MM.1S (cell line): ENCODE data around the gene CCDC54.

ENCODE experiments used
- DNase-seq: peaks from one replicate; pipeline ENCODE4 v3.0.0-alpha.2; 2015
- H2AFZ ChIP-seq: fragments of 300-600 bp; sonication (generic); 2 replicates; pipeline ENCODE4 v1.6.0; 2016; ENCODE audit warnings: antibody characterized with exemption, low read length
- H3F3A ChIP-seq: fragments of 300-600 bp; sonication (generic); 2 replicates; pipeline ENCODE4 v1.6.1; 2016; ENCODE audit warnings: mild to moderate bottlenecking, antibody characterized with exemption, low read length, moderate library complexity, mixed read lengths; ENCODE audit not compliant: insufficient read depth
- H3K27ac ChIP-seq: fragments of 300-600 bp; sonication (generic); 2 replicates; pipeline ENCODE4 v1.5.1; 2016; ENCODE audit warnings: mild to moderate bottlenecking, low read length
- H3K27me3 ChIP-seq: fragments of 300-600 bp; sonication (generic); replicated peaks from 2 replicates; pipeline ENCODE4 v1.6.0; 2016; ENCODE audit warnings: low read length; ENCODE audit not compliant: insufficient read depth
- H3K36me3 ChIP-seq: fragments of 300-600 bp; sonication (generic); replicated peaks from 2 replicates; pipeline ENCODE4 v1.6.1; 2016; ENCODE audit warnings: mild to moderate bottlenecking, low read length, mixed read lengths; ENCODE audit not compliant: insufficient read depth
- H3K4me1 ChIP-seq: fragments of 300-600 bp; sonication (generic); 2 replicates; pipeline ENCODE4 v1.6.1; 2016; ENCODE audit warnings: low read length, mixed read lengths
- H3K4me2 ChIP-seq: fragments of 300-600 bp; sonication (generic); 2 replicates; pipeline ENCODE4 v1.6.0; 2016; ENCODE audit warnings: low read depth, low read length
- H3K4me3 ChIP-seq: fragments of 300-600 bp; sonication (generic); 2 replicates; pipeline ENCODE4 v1.5.1; 2016; ENCODE audit warnings: low read length, mixed read lengths
- H3K79me2 ChIP-seq: fragments of 300-600 bp; sonication (generic); 2 replicates; pipeline ENCODE4 v1.6.1; 2016; ENCODE audit warnings: mixed run types, low read length, mixed read lengths
- H3K9ac ChIP-seq: fragments of 300-600 bp; sonication (generic); 2 replicates; pipeline ENCODE4 v1.6.1; 2016; ENCODE audit warnings: low read length, mixed read lengths
- H3K9me2 ChIP-seq: fragments of 300-600 bp; sonication (generic); replicated peaks from 2 replicates; pipeline ENCODE4 v1.6.1; 2016; ENCODE audit warnings: mild to moderate bottlenecking, low read length, mixed read lengths; ENCODE audit not compliant: insufficient read depth
- H3K9me3 ChIP-seq: fragments of 300-600 bp; sonication (generic); replicated peaks from 2 replicates; pipeline ENCODE4 v1.6.1; 2016; ENCODE audit warnings: mild to moderate bottlenecking, low read length, mixed read lengths; ENCODE audit not compliant: insufficient read depth
- H4K20me1 ChIP-seq: fragments of 300-600 bp; sonication (generic); 2 replicates; pipeline ENCODE4 v1.6.1; 2016; ENCODE audit warnings: mild to moderate bottlenecking, low read length, moderate library complexity, mixed read lengths; ENCODE audit not compliant: insufficient read depth
- EZH2 ChIP-seq: fragments of 300-600 bp; sonication (generic); optimal IDR thresholded peaks from 2 replicates; pipeline ENCODE3; 2017; ENCODE audit warnings: low read depth, mild to moderate bottlenecking, antibody characterized with exemption, low read length, mixed read lengths
- EZH2phosphoT487 ChIP-seq: fragments of 300-600 bp; sonication (generic); IDR thresholded peaks from 2 replicates; pipeline ENCODE4 v1.6.1; 2018; ENCODE audit warnings: antibody characterized with exemption, low read length
- TF ChIP-seq, protein P1 (sequence below): fragments of 300-600 bp; sonication (generic); IDR thresholded peaks from 2 replicates; pipeline ENCODE4 v1.5.1; 2016; ENCODE audit warnings: antibody characterized with exemption, low read length, mixed read lengths

The CCDC54 gene

DNA sequence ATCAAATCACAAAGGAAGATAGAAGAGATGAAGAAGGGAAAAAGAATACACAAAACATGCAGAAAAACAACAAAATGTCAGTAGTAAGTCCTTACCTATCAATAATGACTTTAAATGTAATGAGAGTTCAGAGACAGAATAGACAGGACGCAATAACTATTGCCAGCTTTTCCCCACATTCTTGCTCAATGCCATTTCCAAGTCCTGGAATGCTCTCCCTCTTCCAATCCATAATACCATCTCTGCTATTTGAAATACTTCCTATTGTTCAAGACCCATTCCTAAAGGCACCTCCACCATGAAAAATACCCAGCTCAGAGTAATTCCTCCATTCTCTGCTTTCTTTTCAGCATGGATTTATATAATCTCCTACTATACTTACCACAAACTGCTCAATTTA is 33.4 kb downstream of the CCDC54 start:
- Histone ChIP-seq H4K20me1 (no peaks in the 10 kb centered on the region), H3K9me2 (no peaks in the 10 kb centered on the region), H3K9me3 (no peaks in the 10 kb centered on the region), H3F3A (peaks cover 3% of the 10 kb centered on the region; the same call in 1 of the 2 replicates), H3K27ac (no peak overlapping the region), H3K27me3 (no peaks in the 10 kb centered on the region), H3K4me3 (no peak overlapping the region), H3K79me2 (no peaks in the 10 kb centered on the region), H3K4me1 (peaks cover 10% of the 10 kb centered on the region), H2AFZ (no peak overlapping the region), H3K4me2 (no peak overlapping the region), H3K9ac (no peak overlapping the region), H3K36me3 (no peaks in the 10 kb centered on the region)
- DNase-seq, result no peak
- TF ChIP-seq, protein P1, sequence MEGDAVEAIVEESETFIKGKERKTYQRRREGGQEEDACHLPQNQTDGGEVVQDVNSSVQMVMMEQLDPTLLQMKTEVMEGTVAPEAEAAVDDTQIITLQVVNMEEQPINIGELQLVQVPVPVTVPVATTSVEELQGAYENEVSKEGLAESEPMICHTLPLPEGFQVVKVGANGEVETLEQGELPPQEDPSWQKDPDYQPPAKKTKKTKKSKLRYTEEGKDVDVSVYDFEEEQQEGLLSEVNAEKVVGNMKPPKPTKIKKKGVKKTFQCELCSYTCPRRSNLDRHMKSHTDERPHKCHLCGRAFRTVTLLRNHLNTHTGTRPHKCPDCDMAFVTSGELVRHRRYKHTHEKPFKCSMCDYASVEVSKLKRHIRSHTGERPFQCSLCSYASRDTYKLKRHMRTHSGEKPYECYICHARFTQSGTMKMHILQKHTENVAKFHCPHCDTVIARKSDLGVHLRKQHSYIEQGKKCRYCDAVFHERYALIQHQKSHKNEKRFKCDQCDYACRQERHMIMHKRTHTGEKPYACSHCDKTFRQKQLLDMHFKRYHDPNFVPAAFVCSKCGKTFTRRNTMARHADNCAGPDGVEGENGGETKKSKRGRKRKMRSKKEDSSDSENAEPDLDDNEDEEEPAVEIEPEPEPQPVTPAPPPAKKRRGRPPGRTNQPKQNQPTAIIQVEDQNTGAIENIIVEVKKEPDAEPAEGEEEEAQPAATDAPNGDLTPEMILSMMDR, result no peak
- TF ChIP-seq EZH2phosphoT487, result no peak
- TF ChIP-seq EZH2, result no peak

DNA sequence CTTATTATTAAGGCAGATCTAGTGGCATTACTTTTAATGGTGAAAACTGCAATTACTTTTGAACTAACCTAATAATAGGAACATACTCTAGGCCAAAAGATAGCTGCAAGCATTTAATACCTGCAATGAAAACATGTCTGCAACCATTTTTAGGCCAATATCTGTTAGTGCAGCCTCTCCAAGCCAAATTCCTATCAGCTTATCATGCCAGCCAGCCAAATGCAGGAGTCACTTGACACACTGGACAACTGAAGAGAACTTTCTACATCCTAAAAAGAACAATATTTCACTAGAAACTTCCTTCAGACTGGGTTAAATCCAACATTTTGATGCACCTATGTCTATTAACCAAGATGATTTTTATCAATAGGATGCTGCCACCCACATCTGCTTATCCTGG is 33.8 kb downstream of the CCDC54 start:
- Histone ChIP-seq H3K79me2 (no peaks in the 10 kb centered on the region), H3K27me3 (no peaks in the 10 kb centered on the region), H3K27ac (no peak overlapping the region), H3K9me3 (no peaks in the 10 kb centered on the region), H3K9ac (no peak overlapping the region), H2AFZ (no peak overlapping the region), H3K4me3 (no peak overlapping the region), H3K36me3 (no peaks in the 10 kb centered on the region), H4K20me1 (no peaks in the 10 kb centered on the region), H3F3A (peaks cover 3% of the 10 kb centered on the region; the same call in 1 of the 2 replicates), H3K4me2 (no peak overlapping the region), H3K4me1 (peaks cover 10% of the 10 kb centered on the region), H3K9me2 (no peaks in the 10 kb centered on the region)
- DNase-seq, result no peak
- TF ChIP-seq EZH2 (no peak), EZH2phosphoT487 (no peak)
- TF ChIP-seq, protein P1, result no peak

DNA sequence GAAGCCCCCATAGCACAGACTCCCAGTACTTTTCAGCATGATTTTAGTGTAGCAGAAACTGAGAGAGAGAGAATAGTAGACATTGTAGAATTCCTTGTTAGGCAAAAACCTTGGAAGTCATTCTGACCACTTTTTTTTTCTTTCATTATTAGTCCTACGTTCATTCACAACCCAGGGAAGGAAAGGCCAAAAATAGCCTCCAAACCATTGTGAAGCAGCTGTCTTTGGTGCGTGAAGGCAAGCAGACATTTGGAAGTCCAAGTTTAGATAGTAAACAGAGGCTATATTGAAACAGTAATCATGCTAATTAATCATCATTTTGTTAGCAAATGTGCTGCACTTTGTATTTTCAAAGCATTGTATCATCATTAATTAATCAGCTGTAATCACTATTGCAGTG is 34.5 kb downstream of the CCDC54 start:
- Histone ChIP-seq H3K4me1 (peaks cover 10% of the 10 kb centered on the region), H3K9me2 (no peaks in the 10 kb centered on the region), H3K79me2 (no peaks in the 10 kb centered on the region), H3K9ac (no peak overlapping the region), H3K27me3 (no peaks in the 10 kb centered on the region), H3K27ac (no peak overlapping the region), H3K4me2 (no peak overlapping the region), H3K36me3 (no peaks in the 10 kb centered on the region), H3K4me3 (no peak overlapping the region), H3K9me3 (no peaks in the 10 kb centered on the region), H2AFZ (no peak overlapping the region), H3F3A (peaks cover 3% of the 10 kb centered on the region; the same call in 1 of the 2 replicates), H4K20me1 (no peaks in the 10 kb centered on the region)
- TF ChIP-seq EZH2phosphoT487 (no peak), EZH2 (no peak)
- TF ChIP-seq, protein P1, result no peak
- no peak for DNase-seq
